Esophagus squamous epithelium (tissue), 5 donors: ENCODE data around the gene TBC1D14. TPM values are rescaled to one million over a fixed set of nuclear protein-coding genes. Genes with fewer than 3 reads are reported as not detected.

ENCODE experiments used
- DNase-seq: peaks from one replicate; lab custom pipeline; 2025; lab: John Stamatoyannopoulos, UW
- H3K27ac ChIP-seq, 4 donors: fragments of 200-600 bp; sonication (generic); one replicate each; pipeline ENCODE4 v1.5.1; 2016 to 2019; ENCODE audit warnings: mild to moderate bottlenecking in 1 of 4
- H3K27me3 ChIP-seq, 4 donors: fragments of 200-600 bp; sonication (generic); 1 replicate in 3 of 4; 2 replicates in 1 of 4; pipeline versions ENCODE4 v1.5.1 to v1.6.0; 2017 to 2021; ENCODE audit warnings: antibody characterized with exemption in 1 of 4
- H3K36me3 ChIP-seq, 3 donors: fragments of 200-600 bp; sonication (generic); one replicate each; pipeline ENCODE4 v1.5.1; 2016 to 2019
- H3K4me1 ChIP-seq, 3 donors: fragments of 200-600 bp; sonication (generic); one replicate each; pipeline ENCODE4 v1.5.1; 2017 to 2019
- H3K4me3 ChIP-seq, 4 donors: fragments of 200-600 bp; sonication (generic); 1 replicate in 3 of 4; 2 replicates in 1 of 4; pipeline ENCODE4 v1.5.1; 2016 to 2019; ENCODE audit warnings: mild to moderate bottlenecking in 2 of 4, moderate library complexity in 1 of 4
- H3K9me3 ChIP-seq, 3 donors: fragments of 200-600 bp; sonication (generic); one replicate each; pipeline ENCODE4 v1.5.1; 2016 to 2019
- POLR2A ChIP-seq, 4 donors: fragments of 450-650 bp; IDR thresholded peaks; one replicate each; pipeline ENCODE4 v1.6.1; 2017; ENCODE audit warnings: antibody characterized with exemption in 4 of 4, mild to moderate bottlenecking in 4 of 4, moderate library complexity in 3 of 4
- WGBS, 2 donors: methylation state at CpG; one replicate each; pipeline ENCODE4 v1.1.5; 2018; 5-methylcytosine and 5-hydroxymethylcytosine counted together
- intact Hi-C: fragments of 100-400 bp; cut with DNase I; formaldehyde crosslinking; loops from one replicate; pipeline ENCODE4 v1.15.0; 2022
- total RNA-seq, 4 donors: library from RNA; depleted of rRNA; stranded (reverse); fragments of >200 nt; gene quantifications; one replicate each; pipeline ENCODE4 v1.1.0, GENCODE V29; 2016
- TF ChIP-seq, protein P1 (sequence below), 6 experiments: fragments of 450-650 bp in 4 of 6; fragments of 200-600 bp in 2 of 6; sonication (generic) in 2 of 6; IDR thresholded peaks; one replicate each; pipeline ENCODE4 v1.5.1; 2016 to 2019; ENCODE audit warnings: antibody characterized with exemption in 6 of 6, mild to moderate bottlenecking in 4 of 6, moderate library complexity in 4 of 6
- donor health status: DM: yes; HTN: yes; CAD: no.

The TBC1D14 gene
- total RNA-seq, 4 donors from 2014 or later, result 28.2 to 50.4 (median 42.1) TPM

DNA sequence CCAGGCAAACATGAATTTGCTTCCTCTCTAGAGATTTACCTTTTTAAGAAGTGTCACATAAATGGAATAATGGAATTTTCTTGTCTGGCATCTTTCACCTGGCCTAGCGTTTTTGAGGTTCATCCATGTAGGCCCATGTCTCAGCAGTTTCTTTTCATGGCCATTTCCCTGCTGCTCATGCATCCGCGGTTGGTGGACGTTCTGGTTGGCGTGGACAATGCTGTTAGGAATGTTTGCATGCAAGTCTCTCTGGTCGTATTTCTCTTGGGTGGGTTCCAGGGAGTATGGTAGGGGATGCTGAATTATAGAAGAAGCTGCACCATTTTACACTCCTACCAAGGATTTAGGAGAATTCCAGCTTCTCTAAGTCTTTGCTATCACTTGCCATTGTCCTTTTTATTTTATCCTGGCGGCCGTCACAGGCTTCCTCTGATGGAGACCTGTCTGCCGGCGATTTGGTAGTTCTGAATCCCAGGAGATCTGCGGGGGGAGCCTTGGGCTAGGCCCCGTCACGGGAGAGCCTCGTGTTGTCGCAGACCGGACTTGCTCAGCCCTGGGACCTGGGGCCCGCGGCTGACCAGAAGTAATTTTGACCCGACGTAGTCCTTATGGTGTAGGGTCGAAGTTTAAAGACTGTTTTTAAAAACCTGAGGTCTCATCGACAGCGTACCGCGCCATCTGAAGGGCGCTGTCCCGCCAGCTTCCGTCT is 76.6 kb downstream of the TBC1D14 start:
- peak overlapping the region; percentile 61 to 89 (median 80) for H3K4me3 ChIP-seq
- DNase-seq, result no peak
- peaks cover 38 to 82% (median 41%) of the 10 kb centered on the region in 3 donors for H3K4me1 ChIP-seq
- H3K9me3 ChIP-seq, result no peaks in the 10 kb centered on the region
- H3K27me3 ChIP-seq, result no peaks in the 10 kb centered on the region
- no peaks in the 10 kb centered on the region for H3K36me3 ChIP-seq
- H3K27ac ChIP-seq, result peak overlapping the region; percentile 93 to 97 (median 95)
- intact Hi-C loops, result loop anchor here (5.0 kb wide), 1 partner anchor 81 kb away; the partner anchor contains the start of gene GRPEL1
- WGBS, 2 donors, result 1 to 3% methylated on average over 22 to 23 of the region's 28 CpGs
- TF ChIP-seq, protein P1, sequence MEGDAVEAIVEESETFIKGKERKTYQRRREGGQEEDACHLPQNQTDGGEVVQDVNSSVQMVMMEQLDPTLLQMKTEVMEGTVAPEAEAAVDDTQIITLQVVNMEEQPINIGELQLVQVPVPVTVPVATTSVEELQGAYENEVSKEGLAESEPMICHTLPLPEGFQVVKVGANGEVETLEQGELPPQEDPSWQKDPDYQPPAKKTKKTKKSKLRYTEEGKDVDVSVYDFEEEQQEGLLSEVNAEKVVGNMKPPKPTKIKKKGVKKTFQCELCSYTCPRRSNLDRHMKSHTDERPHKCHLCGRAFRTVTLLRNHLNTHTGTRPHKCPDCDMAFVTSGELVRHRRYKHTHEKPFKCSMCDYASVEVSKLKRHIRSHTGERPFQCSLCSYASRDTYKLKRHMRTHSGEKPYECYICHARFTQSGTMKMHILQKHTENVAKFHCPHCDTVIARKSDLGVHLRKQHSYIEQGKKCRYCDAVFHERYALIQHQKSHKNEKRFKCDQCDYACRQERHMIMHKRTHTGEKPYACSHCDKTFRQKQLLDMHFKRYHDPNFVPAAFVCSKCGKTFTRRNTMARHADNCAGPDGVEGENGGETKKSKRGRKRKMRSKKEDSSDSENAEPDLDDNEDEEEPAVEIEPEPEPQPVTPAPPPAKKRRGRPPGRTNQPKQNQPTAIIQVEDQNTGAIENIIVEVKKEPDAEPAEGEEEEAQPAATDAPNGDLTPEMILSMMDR (IDR thresholded peaks at IDR 0.05), result peak in 1 of 6 experiments; percentile 4
- no peak for TF ChIP-seq POLR2A (IDR thresholded peaks at IDR 0.05)

DNA sequence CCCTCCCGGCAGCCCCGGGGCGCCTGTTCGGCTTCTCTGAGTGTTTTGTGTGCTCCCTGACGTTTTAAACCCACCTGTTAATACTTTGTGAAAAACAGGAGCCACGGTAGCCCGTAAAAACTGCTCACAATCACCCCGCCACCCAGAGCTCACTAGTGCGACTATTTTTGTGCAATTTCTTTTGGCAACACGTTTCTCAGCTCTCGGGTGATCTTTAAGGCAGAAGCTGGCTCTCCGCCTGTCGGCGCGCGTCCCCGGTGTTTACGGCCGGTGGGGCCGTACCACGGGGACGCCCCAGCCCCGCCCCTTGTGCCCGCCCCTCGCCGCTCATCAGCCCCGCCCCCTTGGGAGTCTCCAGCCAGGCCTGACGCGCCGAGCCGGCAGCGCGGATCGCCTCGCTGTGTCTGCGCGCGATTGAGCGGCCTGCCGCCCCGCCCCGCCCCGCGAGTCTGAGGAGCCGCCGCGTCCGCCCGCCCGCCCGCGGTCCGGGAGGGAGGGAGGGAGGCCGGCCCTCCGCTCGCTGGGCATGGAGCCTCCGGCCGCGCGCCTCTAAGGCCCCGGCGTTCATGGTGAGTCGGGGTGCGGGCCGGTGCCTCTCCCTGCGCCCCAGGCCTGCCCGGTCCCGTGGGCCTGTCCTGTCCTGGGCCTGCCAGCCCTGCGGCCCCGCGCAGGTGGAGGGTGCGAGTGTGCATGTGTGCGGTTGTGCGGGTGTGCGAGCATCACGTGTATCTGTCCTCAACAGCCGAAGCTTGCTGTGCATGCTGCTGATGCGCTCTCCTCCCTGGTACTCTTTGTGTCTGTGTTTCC is 77.4 kb downstream of the TBC1D14 start:
- WGBS, 2 donors, result 0 to 2% methylated on average over 11 to 18 of the region's 78 CpGs
- Histone ChIP-seq H3K4me1 (peaks cover 42 to 89% (median 48%) of the 10 kb centered on the region in 3 donors), H3K27me3 (no peaks in the 10 kb centered on the region), H3K9me3 (no peaks in the 10 kb centered on the region), H3K27ac (peak overlapping the region; percentile 93 to 97 (median 95)), H3K4me3 (peak overlapping the region; percentile 61 to 89 (median 80)), H3K36me3 (no peaks in the 10 kb centered on the region)
- intact Hi-C loops, result loop anchor here (5.0 kb wide), 1 partner anchor 80 kb away; the partner anchor contains the start of gene GRPEL1
- TF ChIP-seq, protein P1 (IDR thresholded peaks at IDR 0.05), result peak in 3 of 6 experiments; percentile 3 to 13 (median 8)
- TF ChIP-seq POLR2A (IDR thresholded peaks at IDR 0.05), result peak in 3 of 4 donors; percentile 21 to 73 (median 62)
- DNase-seq, result peak; percentile 53

DNA sequence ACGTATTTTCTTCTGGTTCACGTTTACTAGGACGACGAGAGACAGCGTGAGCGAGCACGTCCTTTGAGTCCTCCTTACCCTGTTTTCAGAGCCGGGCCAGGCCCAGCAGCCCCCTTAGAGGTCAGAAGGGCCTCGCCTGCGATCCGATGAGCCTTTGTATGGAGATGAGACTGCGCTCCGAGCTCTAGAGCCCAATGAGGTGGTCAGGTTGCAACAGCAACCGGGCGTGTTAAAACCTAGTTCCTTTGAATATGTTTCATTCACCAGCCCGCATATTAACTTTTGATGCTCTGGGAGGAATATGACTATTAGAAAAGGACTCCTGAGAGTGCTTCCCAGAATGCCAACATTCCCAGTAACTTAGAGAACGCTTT is 77.9 kb downstream of the TBC1D14 start:
- H3K9me3 ChIP-seq, result no peaks in the 10 kb centered on the region
- H3K4me1 ChIP-seq, result peaks cover 48 to 95% (median 53%) of the 10 kb centered on the region in 3 donors
- no peak for DNase-seq
- no peaks in the 10 kb centered on the region for H3K27me3 ChIP-seq
- peak overlapping the region; percentile 61 to 89 (median 80) for H3K4me3 ChIP-seq
- TF ChIP-seq, protein P1 (IDR thresholded peaks at IDR 0.05), result no peak
- no peak for TF ChIP-seq POLR2A (IDR thresholded peaks at IDR 0.05)
- intact Hi-C loops, result loop anchor here (5.0 kb wide), 1 partner anchor 80 kb away; the partner anchor contains the start of gene GRPEL1
- H3K27ac ChIP-seq, result peak overlapping the region; percentile 93 to 97 (median 95)
- H3K36me3 ChIP-seq, result no peaks in the 10 kb centered on the region
- WGBS, 2 donors, result 0 to 5% methylated on average over 11 to 12 of the region's 17 CpGs

DNA sequence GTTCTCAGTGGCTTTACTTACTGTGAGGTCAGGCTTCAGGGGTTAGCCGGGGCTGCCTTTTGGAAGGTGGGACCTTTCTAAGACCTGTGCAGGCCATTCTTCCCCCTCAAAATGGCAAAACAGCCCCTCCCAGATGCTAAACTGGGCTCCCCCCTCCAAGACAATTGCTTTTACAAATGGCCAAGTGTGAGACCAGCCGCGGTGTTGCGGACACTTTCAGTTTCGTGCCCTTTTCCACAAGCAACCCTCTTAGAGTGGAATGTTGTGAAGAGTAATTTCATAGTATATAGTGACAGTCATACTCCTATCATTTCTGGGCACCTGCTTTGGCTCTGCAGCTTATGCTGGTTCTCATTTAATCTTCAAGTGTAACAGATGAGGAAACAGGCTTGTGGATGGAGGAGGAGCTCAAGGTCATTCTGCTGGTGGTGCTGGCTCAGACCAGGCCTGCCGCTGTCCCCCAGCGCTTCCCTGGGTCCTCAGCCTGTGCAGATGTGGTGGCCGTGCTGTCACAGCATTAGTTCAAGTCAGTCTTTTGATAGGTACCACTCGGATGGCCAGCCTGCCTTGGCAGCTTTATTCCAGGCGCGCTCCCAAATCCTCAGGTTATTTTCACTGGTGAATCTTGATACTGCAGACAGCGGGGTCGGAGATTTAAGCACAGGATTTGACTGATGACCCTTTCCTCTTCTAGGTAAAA is 78.5 kb downstream of the TBC1D14 start:
- Histone ChIP-seq H3K27me3 (no peaks in the 10 kb centered on the region), H3K4me1 (peaks cover 53 to 96% (median 56%) of the 10 kb centered on the region in 3 donors), H3K36me3 (peaks cover 0 to under 1% (median 0%) of the 10 kb centered on the region in 3 donors), H3K4me3 (peak overlapping the region; percentile 61 to 89 (median 80)), H3K9me3 (no peaks in the 10 kb centered on the region), H3K27ac (peak overlapping the region; percentile 93 to 97 (median 95))
- TF ChIP-seq, protein P1 (IDR thresholded peaks at IDR 0.05), result no peak
- no peak for TF ChIP-seq POLR2A (IDR thresholded peaks at IDR 0.05)
- no peak for DNase-seq
- WGBS, 2 donors, result 39 to 51% methylated on average over 5 to 13 of the region's 13 CpGs
- intact Hi-C loops, result loop anchor here (5.0 kb wide), 1 partner anchor 79 kb away; the partner anchor contains the start of gene GRPEL1
